ENCODE data around the gene HAUS1.

Gene HAUS1

DNA sequence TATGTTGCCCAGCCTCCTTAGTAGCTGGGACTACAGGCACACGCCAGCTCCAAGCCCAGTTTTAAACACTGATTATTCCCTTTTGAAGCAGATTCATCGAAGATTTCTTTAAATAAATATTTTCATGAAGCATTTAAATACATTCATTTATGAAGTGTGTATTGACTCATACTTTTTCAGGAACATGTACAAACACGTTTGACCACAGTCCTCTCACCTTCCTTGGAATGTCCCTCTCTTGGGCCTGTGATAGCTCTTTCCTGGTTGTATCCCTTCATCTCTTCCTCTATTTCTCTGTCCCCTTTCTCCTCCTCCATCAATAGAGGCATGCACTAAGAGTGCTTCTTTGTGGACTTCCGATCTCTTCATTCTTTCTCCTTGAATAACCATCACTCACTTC is 34.7 kb upstream of the HAUS1 start:
- Histone ChIP-seq H3K4me1 (ENCODE audit: control insufficient read depth in 2 of 2, insufficient read depth in 2 of 2, low read length in 2 of 2) (peaks cover 6 to 9% of the 10 kb centered on the region in 2 donors), H3K9ac (ENCODE audit: low read depth in 1 of 2, low read length in 2 of 2) (no peak overlapping the region), H3K27me3 (ENCODE audit: control insufficient read depth in 2 of 2, insufficient read depth in 2 of 2, low read length in 2 of 2) (peaks cover 0 to 2% of the 10 kb centered on the region in 2 donors), H3K27ac (ENCODE audit: low read depth in 2 of 2, low read length in 2 of 2) (no peak overlapping the region), H3K9me3 (ENCODE audit: control insufficient read depth in 2 of 2, low read length in 2 of 2) (no peaks in the 10 kb centered on the region), H3K4me3 (ENCODE audit: low read length in 2 of 2) (no peak overlapping the region), H3K36me3 (ENCODE audit: control insufficient read depth in 2 of 2, insufficient read depth in 2 of 2, low read length in 2 of 2) (no peaks in the 10 kb centered on the region)

- H3K36me3 ChIP-seq (ENCODE audit: control insufficient read depth in 2 of 2, insufficient read depth in 2 of 2, low read length in 2 of 2) = no peaks in the 10 kb centered on the region
- no peaks in the 10 kb centered on the region for H3K9me3 ChIP-seq (ENCODE audit: control insufficient read depth in 2 of 2, low read length in 2 of 2)
- H3K27me3 ChIP-seq (ENCODE audit: control insufficient read depth in 2 of 2, insufficient read depth in 2 of 2, low read length in 2 of 2) = peaks cover 0 to 2% of the 10 kb centered on the region in 2 donors
- H3K4me1 ChIP-seq (ENCODE audit: control insufficient read depth in 2 of 2, insufficient read depth in 2 of 2, low read length in 2 of 2) = peaks cover 6 to 9% of the 10 kb centered on the region in 2 donors
- no peak overlapping the region for H3K9ac ChIP-seq (ENCODE audit: low read depth in 1 of 2, low read length in 2 of 2)
- peak overlapping the region in 1 of 2 donors; percentile 7 for H3K4me3 ChIP-seq (ENCODE audit: low read length in 2 of 2)
- no peak overlapping the region for H3K27ac ChIP-seq (ENCODE audit: low read depth in 2 of 2, low read length in 2 of 2)
Measured at GRCh38 chr18:46070232-46070631, 34.0 kb upstream of the HAUS1 start.

- Histone ChIP-seq H3K9me3 (ENCODE audit: control insufficient read depth in 2 of 2, low read length in 2 of 2) (no peaks in the 10 kb centered on the region), H3K4me3 (ENCODE audit: low read length in 2 of 2) (peak overlapping the region; percentile 69 to 78), H3K9ac (ENCODE audit: low read depth in 1 of 2, low read length in 2 of 2) (peak overlapping the region; percentile 32 to 71), H3K36me3 (ENCODE audit: control insufficient read depth in 2 of 2, insufficient read depth in 2 of 2, low read length in 2 of 2) (no peaks in the 10 kb centered on the region), H3K27me3 (ENCODE audit: control insufficient read depth in 2 of 2, insufficient read depth in 2 of 2, low read length in 2 of 2) (peaks cover 0 to 2% of the 10 kb centered on the region in 2 donors), H3K4me1 (ENCODE audit: control insufficient read depth in 2 of 2, insufficient read depth in 2 of 2, low read length in 2 of 2) (peaks cover 6 to 9% of the 10 kb centered on the region in 2 donors), H3K27ac (ENCODE audit: low read depth in 2 of 2, low read length in 2 of 2) (no peak overlapping the region)
Measured at GRCh38 chr18:46070815-46071652, 33.2 kb upstream of the HAUS1 start.

- H3K36me3 ChIP-seq (ENCODE audit: control insufficient read depth in 2 of 2, insufficient read depth in 2 of 2, low read length in 2 of 2) = no peaks in the 10 kb centered on the region
- peak within 1 kb of the TSS; percentile 47 to 71 for H3K9ac ChIP-seq (ENCODE audit: low read depth in 1 of 2, low read length in 2 of 2)
- H3K27ac ChIP-seq (ENCODE audit: low read depth in 2 of 2, low read length in 2 of 2) = no peak within 1 kb of the TSS
- peaks cover 0 to 2% of the 10 kb centered on the region in 2 donors for H3K27me3 ChIP-seq (ENCODE audit: control insufficient read depth in 2 of 2, insufficient read depth in 2 of 2, low read length in 2 of 2)
- peak within 1 kb of the TSS; percentile 69 to 78 for H3K4me3 ChIP-seq (ENCODE audit: low read length in 2 of 2)
- H3K9me3 ChIP-seq (ENCODE audit: control insufficient read depth in 2 of 2, low read length in 2 of 2) = no peaks in the 10 kb centered on the region
- H3K4me1 ChIP-seq (ENCODE audit: control insufficient read depth in 2 of 2, insufficient read depth in 2 of 2, low read length in 2 of 2) = peaks cover 6 to 9% of the 10 kb centered on the region in 2 donors
Measured at GRCh38 chr18:46071653-46072375, 32.4 kb upstream of the HAUS1 start, which contains the start of gene PSTPIP2. PSTPIP2 (minus strand) TSS chr18:46072260; CDS start chr18:46072188, 72 bp downstream.

- peak overlapping the region; percentile 47 to 71 for H3K9ac ChIP-seq (ENCODE audit: low read depth in 1 of 2, low read length in 2 of 2)
- H3K27ac ChIP-seq (ENCODE audit: low read depth in 2 of 2, low read length in 2 of 2) = no peak overlapping the region
- peaks cover 6 to 9% of the 10 kb centered on the region in 2 donors for H3K4me1 ChIP-seq (ENCODE audit: control insufficient read depth in 2 of 2, insufficient read depth in 2 of 2, low read length in 2 of 2)
- H3K4me3 ChIP-seq (ENCODE audit: low read length in 2 of 2) = peak overlapping the region; percentile 69 to 78
- no peaks in the 10 kb centered on the region for H3K9me3 ChIP-seq (ENCODE audit: control insufficient read depth in 2 of 2, low read length in 2 of 2)
- no peaks in the 10 kb centered on the region for H3K36me3 ChIP-seq (ENCODE audit: control insufficient read depth in 2 of 2, insufficient read depth in 2 of 2, low read length in 2 of 2)
- peaks cover 0 to 2% of the 10 kb centered on the region in 2 donors for H3K27me3 ChIP-seq (ENCODE audit: control insufficient read depth in 2 of 2, insufficient read depth in 2 of 2, low read length in 2 of 2)
Measured at GRCh38 chr18:46072376-46072867, 31.8 kb upstream of the HAUS1 start.

DNA sequence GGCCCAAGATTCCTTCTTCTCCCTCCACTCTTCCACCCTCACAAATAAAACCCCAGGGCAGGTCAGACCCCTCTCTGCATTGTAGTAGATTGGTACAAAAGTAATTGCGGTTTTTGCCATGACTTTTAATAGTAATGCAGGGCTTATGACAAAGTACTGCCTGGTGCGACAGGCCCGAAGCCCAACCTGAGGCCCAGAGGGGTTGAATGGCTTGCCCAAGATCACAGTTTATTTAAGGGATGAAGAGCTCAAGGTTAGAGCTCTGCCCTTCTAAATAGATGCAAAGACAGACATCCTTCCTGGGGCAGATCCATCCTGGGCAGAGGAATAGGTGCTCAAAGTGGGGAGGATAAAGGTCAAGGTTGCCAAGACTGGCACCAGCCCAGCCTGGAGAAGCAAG is 31.2 kb upstream of the HAUS1 start:
- Histone ChIP-seq H3K4me1 (ENCODE audit: control insufficient read depth in 2 of 2, insufficient read depth in 2 of 2, low read length in 2 of 2) (peaks cover 6 to 9% of the 10 kb centered on the region in 2 donors), H3K36me3 (ENCODE audit: control insufficient read depth in 2 of 2, insufficient read depth in 2 of 2, low read length in 2 of 2) (peaks cover 0 to 4% of the 10 kb centered on the region in 2 donors), H3K4me3 (ENCODE audit: low read length in 2 of 2) (no peak overlapping the region), H3K9me3 (ENCODE audit: control insufficient read depth in 2 of 2, low read length in 2 of 2) (no peaks in the 10 kb centered on the region), H3K9ac (ENCODE audit: low read depth in 1 of 2, low read length in 2 of 2) (no peak overlapping the region), H3K27ac (ENCODE audit: low read depth in 2 of 2, low read length in 2 of 2) (no peak overlapping the region), H3K27me3 (ENCODE audit: control insufficient read depth in 2 of 2, insufficient read depth in 2 of 2, low read length in 2 of 2) (peaks cover 0 to 2% of the 10 kb centered on the region in 2 donors)

DNA sequence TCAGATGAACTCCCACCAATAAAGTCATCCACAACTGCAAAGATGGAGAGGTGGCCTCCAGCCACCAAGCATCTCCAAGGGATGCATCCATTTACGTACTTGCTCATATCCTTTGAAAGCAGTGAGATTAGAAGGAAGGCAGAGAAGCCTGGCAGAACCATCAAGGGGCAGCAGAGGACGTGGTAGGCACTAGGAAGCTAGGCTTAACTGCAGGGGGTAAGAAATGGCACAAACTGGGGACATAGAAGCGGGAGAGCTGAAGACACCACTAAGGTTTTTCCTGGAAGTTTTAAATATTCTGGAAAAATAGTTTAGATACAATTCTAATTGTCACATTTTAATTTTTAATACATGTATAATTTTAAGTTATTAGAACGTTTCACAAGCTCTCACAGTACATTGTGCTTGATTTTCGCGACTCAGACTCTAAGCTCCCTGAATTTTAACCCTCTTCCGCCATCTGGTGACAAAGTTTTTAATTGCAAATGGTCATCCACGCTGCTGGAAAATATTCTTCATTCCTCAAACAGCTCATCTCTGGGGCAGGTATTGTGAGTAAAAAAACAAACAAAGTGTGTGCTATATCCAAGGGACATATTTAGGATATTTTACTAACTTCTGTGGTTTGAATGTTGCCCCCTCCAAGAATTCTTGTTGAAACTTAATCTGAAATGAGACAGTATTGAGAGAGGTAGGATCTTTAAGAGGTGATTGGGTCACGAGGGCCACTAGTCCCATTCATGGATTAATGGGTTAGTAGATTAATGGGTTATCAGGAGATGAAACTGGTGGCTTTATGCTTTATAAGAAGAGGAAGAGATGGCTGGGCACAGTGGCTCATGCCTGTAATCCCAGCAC is 30.5 kb upstream of the HAUS1 start:
- H3K36me3 ChIP-seq (ENCODE audit: control insufficient read depth in 2 of 2, insufficient read depth in 2 of 2, low read length in 2 of 2) = peaks cover 0 to 5% of the 10 kb centered on the region in 2 donors
- H3K27me3 ChIP-seq (ENCODE audit: control insufficient read depth in 2 of 2, insufficient read depth in 2 of 2, low read length in 2 of 2) = peaks cover 0 to 2% of the 10 kb centered on the region in 2 donors
- H3K9me3 ChIP-seq (ENCODE audit: control insufficient read depth in 2 of 2, low read length in 2 of 2) = no peaks in the 10 kb centered on the region
- H3K9ac ChIP-seq (ENCODE audit: low read depth in 1 of 2, low read length in 2 of 2) = no peak overlapping the region
- peaks cover 6 to 9% of the 10 kb centered on the region in 2 donors for H3K4me1 ChIP-seq (ENCODE audit: control insufficient read depth in 2 of 2, insufficient read depth in 2 of 2, low read length in 2 of 2)
- H3K4me3 ChIP-seq (ENCODE audit: low read length in 2 of 2) = no peak overlapping the region
- H3K27ac ChIP-seq (ENCODE audit: low read depth in 2 of 2, low read length in 2 of 2) = no peak overlapping the region

- Histone ChIP-seq H3K27ac (ENCODE audit: low read depth in 2 of 2, low read length in 2 of 2) (no peak overlapping the region), H3K4me1 (ENCODE audit: control insufficient read depth in 2 of 2, insufficient read depth in 2 of 2, low read length in 2 of 2) (peaks cover 0 to 4% of the 10 kb centered on the region in 2 donors), H3K36me3 (ENCODE audit: control insufficient read depth in 2 of 2, insufficient read depth in 2 of 2, low read length in 2 of 2) (peaks cover 24 to 38% of the 10 kb centered on the region in 2 donors), H3K9ac (ENCODE audit: low read depth in 1 of 2, low read length in 2 of 2) (no peak overlapping the region), H3K27me3 (ENCODE audit: control insufficient read depth in 2 of 2, insufficient read depth in 2 of 2, low read length in 2 of 2) (no peaks in the 10 kb centered on the region), H3K4me3 (ENCODE audit: low read length in 2 of 2) (no peak overlapping the region), H3K9me3 (ENCODE audit: control insufficient read depth in 2 of 2, low read length in 2 of 2) (no peaks in the 10 kb centered on the region)
Measured at GRCh38 chr18:46079336-46079735, 24.8 kb upstream of the HAUS1 start.

GRCh38 chr18:46080156-46080555 is 24.0 kb upstream of the HAUS1 start:
- Histone ChIP-seq H3K27me3 (ENCODE audit: control insufficient read depth in 2 of 2, insufficient read depth in 2 of 2, low read length in 2 of 2) (no peaks in the 10 kb centered on the region), H3K4me3 (ENCODE audit: low read length in 2 of 2) (no peak overlapping the region), H3K9me3 (ENCODE audit: control insufficient read depth in 2 of 2, low read length in 2 of 2) (no peaks in the 10 kb centered on the region), H3K9ac (ENCODE audit: low read depth in 1 of 2, low read length in 2 of 2) (no peak overlapping the region), H3K36me3 (ENCODE audit: control insufficient read depth in 2 of 2, insufficient read depth in 2 of 2, low read length in 2 of 2) (peaks cover 32 to 46% of the 10 kb centered on the region in 2 donors), H3K27ac (ENCODE audit: low read depth in 2 of 2, low read length in 2 of 2) (no peak overlapping the region), H3K4me1 (ENCODE audit: control insufficient read depth in 2 of 2, insufficient read depth in 2 of 2, low read length in 2 of 2) (peaks cover 0 to 4% of the 10 kb centered on the region in 2 donors)
